Activated CD8-positive, alpha-beta memory T cell treated with anti-CD3 and anti-CD28 coated beads, Interleukin-2, amount 50 U/mL, for 48 hours (primary cell): ENCODE measurements around the gene MANF.
A peak's percentile ranks its signal among the peaks of the same experiment; 100 is the strongest.

Experiments
- DNase-seq: peaks from one replicate; pipeline ENCODE4 v3.0.0-alpha.2; 2020

The MANF gene

GRCh38 chr3:51390246-51391074 lies 5.4 kb downstream of the MANF start:
- DNase-seq = no peak

GRCh38 chr3:51391075-51391565 lies 6.0 kb downstream of the MANF start, which contains the start of gene RBM15B:
Gene RBM15B, plus strand, starts transcription at chr3:51391285. Its CDS starts 115 bp downstream, at chr3:51391400.
- DNase-seq = peak; percentile 99

- DNase-seq = peak; percentile 75
Observed at GRCh38 chr3:51391566-51392354, 6.7 kb downstream of the MANF start.

- DNase-seq = no peak
Observed at GRCh38 chr3:51392355-51393133, 7.5 kb downstream of the MANF start.

- no peak for DNase-seq
Observed at GRCh38 chr3:51393134-51393495, 8.0 kb downstream of the MANF start.

- peak; percentile 57 for DNase-seq
Observed at GRCh38 chr3:51393564-51393963, 8.5 kb downstream of the MANF start.

GRCh38 chr3:51394541-51394940 lies 9.4 kb downstream of the MANF start:
- DNase-seq = no peak

GRCh38 chr3:51395493-51396213 lies 10.6 kb downstream of the MANF start:
- no peak for DNase-seq

- DNase-seq = no peak
Observed at GRCh38 chr3:51396401-51396800, 11.3 kb downstream of the MANF start.

- DNase-seq = peak; percentile 47
Observed at GRCh38 chr3:51397392-51397791, 12.3 kb downstream of the MANF start.

- DNase-seq = no peak
Observed at GRCh38 chr3:51398595-51399310, 13.7 kb downstream of the MANF start.

- DNase-seq = no peak
Observed at GRCh38 chr3:51400166-51400565, 15.1 kb downstream of the MANF start.

GRCh38 chr3:51401735-51402134 lies 16.6 kb downstream of the MANF start:
- DNase-seq = no peak

GRCh38 chr3:51403675-51404074 lies 18.6 kb downstream of the MANF start:
- no peak for DNase-seq

GRCh38 chr3:51408021-51408420 lies 22.9 kb downstream of the MANF start:
- no peak for DNase-seq

- DNase-seq = no peak
Observed at GRCh38 chr3:51408813-51409212, 23.7 kb downstream of the MANF start.

- DNase-seq = no peak
Observed at GRCh38 chr3:51422211-51422610, 37.1 kb downstream of the MANF start.

GRCh38 chr3:51426921-51427320 lies 41.8 kb downstream of the MANF start:
- no peak for DNase-seq

- DNase-seq = no peak
Observed at GRCh38 chr3:51429138-51429537, 44.0 kb downstream of the MANF start.

- no peak for DNase-seq
Observed at GRCh38 chr3:51434110-51434509, 49.0 kb downstream of the MANF start.

- no peak for DNase-seq
Observed at GRCh38 chr3:51434746-51435327, 49.7 kb downstream of the MANF start.
